Activated CD8-positive, alpha-beta T cell treated with anti-CD3 and anti-CD28 coated beads, Interleukin-2, amount 10 ng/mL, durations not matched to agents 7 days and 5 days (primary cell): ENCODE data around the gene SSH2. TPM values are rescaled to one million over a fixed set of nuclear protein-coding genes. Genes with fewer than 3 reads are reported as not detected.
"Not testable (repeated sequence)": the region's sequence is repeated elsewhere in the genome, so short reads cannot be mapped to it uniquely, and the experiment has no call there.

Experiments used
- ATAC-seq: fragments of 150-1000 bp; cut with Tn5 transposase; one replicate; pipeline ENCODE4 v1.10.0; 2021; ENCODE audit warnings: moderate library complexity
- CTCF ChIA-PET: fragments of 350-600 bp; sonication (Branson Sonifier 250); formaldehyde crosslinking; loops from one replicate; lab custom pipeline; 2021; ENCODE audit warnings: antibody characterized with exemption; lab: Charles Lee
- POLR2A ChIA-PET: fragments of 350-600 bp; sonication (Branson Sonifier 250); formaldehyde crosslinking; loops from one replicate; lab custom pipeline; 2021; ENCODE audit warnings: antibody characterized with exemption; lab: Charles Lee
- DNase-seq: peaks from one replicate; pipeline ENCODE4 v3.0.0-alpha.2; 2020
- H3K27ac Mint-ChIP-seq: one replicate; pipeline ENCODE4 v1.8.0; 2021; ENCODE audit warnings: mild to moderate bottlenecking, mixed read lengths
- H3K27me3 Mint-ChIP-seq: one replicate; pipeline ENCODE4 v1.8.0; 2021; ENCODE audit warnings: low read depth, mixed read lengths
- H3K36me3 Mint-ChIP-seq: one replicate; pipeline ENCODE4 v1.8.0; 2021; ENCODE audit warnings: low read depth, mixed read lengths
- H3K4me1 Mint-ChIP-seq: one replicate; pipeline ENCODE4 v1.8.0; 2021; ENCODE audit warnings: low read depth, mixed read lengths
- H3K4me3 Mint-ChIP-seq: one replicate; pipeline ENCODE4 v1.8.0; 2021; ENCODE audit warnings: mild to moderate bottlenecking, mixed read lengths
- H3K9me3 Mint-ChIP-seq: one replicate; pipeline ENCODE4 v1.8.0; 2022; ENCODE audit warnings: mixed read lengths; ENCODE audit not compliant: insufficient read depth
- total RNA-seq, 2 experiments: library from RNA; stranded (reverse); gene quantifications; one replicate each; pipeline ENCODE4 v1.2.3, GENCODE V29; 2021

Gene SSH2, protein sequence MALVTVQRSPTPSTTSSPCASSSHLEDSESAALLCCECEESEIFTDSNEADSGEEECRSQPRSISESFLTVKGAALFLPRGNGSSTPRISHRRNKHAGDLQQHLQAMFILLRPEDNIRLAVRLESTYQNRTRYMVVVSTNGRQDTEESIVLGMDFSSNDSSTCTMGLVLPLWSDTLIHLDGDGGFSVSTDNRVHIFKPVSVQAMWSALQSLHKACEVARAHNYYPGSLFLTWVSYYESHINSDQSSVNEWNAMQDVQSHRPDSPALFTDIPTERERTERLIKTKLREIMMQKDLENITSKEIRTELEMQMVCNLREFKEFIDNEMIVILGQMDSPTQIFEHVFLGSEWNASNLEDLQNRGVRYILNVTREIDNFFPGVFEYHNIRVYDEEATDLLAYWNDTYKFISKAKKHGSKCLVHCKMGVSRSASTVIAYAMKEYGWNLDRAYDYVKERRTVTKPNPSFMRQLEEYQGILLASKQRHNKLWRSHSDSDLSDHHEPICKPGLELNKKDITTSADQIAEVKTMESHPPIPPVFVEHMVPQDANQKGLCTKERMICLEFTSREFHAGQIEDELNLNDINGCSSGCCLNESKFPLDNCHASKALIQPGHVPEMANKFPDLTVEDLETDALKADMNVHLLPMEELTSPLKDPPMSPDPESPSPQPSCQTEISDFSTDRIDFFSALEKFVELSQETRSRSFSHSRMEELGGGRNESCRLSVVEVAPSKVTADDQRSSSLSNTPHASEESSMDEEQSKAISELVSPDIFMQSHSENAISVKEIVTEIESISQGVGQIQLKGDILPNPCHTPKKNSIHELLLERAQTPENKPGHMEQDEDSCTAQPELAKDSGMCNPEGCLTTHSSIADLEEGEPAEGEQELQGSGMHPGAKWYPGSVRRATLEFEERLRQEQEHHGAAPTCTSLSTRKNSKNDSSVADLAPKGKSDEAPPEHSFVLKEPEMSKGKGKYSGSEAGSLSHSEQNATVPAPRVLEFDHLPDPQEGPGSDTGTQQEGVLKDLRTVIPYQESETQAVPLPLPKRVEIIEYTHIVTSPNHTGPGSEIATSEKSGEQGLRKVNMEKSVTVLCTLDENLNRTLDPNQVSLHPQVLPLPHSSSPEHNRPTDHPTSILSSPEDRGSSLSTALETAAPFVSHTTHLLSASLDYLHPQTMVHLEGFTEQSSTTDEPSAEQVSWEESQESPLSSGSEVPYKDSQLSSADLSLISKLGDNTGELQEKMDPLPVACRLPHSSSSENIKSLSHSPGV (N-terminal part only)
- total RNA-seq, result 10 to 100 TPM; 73.5 to 79.6 TPM

DNA sequence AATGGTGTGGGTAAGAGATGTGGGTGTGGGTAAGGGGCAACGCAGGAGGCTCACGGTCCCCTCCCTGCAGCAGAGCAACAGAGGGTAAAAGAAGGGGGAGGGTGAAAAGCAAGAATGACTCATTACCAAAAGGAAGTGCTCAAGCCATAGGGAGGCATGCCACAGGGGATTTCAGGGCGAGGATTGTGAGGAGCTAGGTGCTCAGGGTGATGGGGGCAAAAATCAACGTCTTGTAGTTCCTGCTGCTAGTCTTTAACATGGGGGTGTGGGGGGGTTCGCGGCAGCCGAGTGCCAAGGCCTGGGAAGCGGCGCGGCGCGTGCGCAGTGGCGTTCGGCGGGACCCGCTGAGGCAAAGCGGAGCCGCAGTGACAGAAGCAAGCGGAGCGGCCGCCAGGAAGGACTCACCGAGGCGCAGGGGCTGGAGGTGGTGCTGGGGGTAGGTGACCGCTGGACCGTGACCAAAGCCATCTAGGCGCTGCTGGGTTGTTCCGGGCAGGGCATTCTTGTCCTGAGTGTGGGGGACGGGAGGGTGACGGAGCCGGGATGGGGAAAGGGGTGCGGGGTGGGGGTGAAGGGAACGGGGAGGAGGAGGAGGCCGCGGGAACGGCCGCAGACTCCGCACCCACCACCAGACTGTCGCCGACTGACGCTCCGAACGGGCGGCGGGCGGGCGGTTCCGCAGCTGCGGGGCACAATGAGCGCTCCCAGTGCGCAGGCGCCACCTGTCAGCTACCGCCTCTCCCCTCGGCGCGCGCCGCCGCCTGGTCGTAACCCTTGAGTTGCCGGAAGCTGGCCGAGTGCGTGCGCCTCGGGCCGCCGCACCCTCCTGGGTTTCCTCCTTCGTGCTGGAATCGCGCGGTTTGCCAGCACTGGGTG, at the start of gene SSH2:
SSH2 (minus strand) TSS at position 696 of the 876 bp plus-strand sequence; CDS start at position 468, 228 bp downstream.
- H3K4me1 Mint-ChIP-seq, result peaks cover 16% of the 10 kb centered on the region
- H3K27ac Mint-ChIP-seq, result no peak within 1 kb of the TSS
- no peaks in the 10 kb centered on the region for H3K9me3 Mint-ChIP-seq
- no peaks in the 10 kb centered on the region for H3K27me3 Mint-ChIP-seq
- ChIA-PET CTCF (interaction anchor here (0.7 to 5.6 kb wide), 26 partner anchors 10 to 560 kb away, joined by 3 to 297 read pairs (median 9); partner anchors contain the start of gene EFCAB5), POLR2A (interaction anchor here (0.5 to 2.8 kb wide), 14 partner anchors 14 to 338 kb away, joined by 3 to 20 read pairs (median 4); no protein-coding TSS in a partner anchor)
- H3K4me3 Mint-ChIP-seq, result no peak within 1 kb of the TSS
- peak; percentile 81 for ATAC-seq
- peak; percentile 93 for DNase-seq
- peaks cover 3% of the 10 kb centered on the region for H3K36me3 Mint-ChIP-seq

DNA sequence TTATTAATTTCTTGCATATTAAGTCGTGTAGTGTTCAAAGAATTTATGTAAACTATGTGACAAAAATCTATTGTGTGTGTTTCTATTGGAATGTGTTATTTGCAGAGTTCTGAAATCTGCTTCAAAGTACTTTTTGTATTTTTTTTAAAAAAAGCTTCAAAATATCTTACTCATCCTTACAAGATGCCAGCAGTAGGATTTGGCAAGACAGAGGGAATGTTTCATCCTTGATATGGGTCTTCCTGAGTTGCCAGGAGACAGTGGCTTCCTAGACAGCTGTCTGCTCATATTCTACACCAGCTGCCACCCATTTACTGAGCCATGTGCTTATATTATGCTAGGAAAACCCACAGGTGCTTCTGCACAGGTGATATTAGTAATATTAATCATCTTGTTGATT, 47.8 kb upstream of the SSH2 start:
- H3K9me3 Mint-ChIP-seq, result no peaks in the 10 kb centered on the region
- ATAC-seq (no peak), DNase-seq (no peak)
- no peaks in the 10 kb centered on the region for H3K36me3 Mint-ChIP-seq
- ChIA-PET CTCF (no interaction called here), POLR2A (no interaction called here)
- H3K27ac Mint-ChIP-seq, result no peak overlapping the region
- no peaks in the 10 kb centered on the region for H3K4me1 Mint-ChIP-seq
- peaks cover 6% of the 10 kb centered on the region for H3K27me3 Mint-ChIP-seq
- no peak overlapping the region for H3K4me3 Mint-ChIP-seq

DNA sequence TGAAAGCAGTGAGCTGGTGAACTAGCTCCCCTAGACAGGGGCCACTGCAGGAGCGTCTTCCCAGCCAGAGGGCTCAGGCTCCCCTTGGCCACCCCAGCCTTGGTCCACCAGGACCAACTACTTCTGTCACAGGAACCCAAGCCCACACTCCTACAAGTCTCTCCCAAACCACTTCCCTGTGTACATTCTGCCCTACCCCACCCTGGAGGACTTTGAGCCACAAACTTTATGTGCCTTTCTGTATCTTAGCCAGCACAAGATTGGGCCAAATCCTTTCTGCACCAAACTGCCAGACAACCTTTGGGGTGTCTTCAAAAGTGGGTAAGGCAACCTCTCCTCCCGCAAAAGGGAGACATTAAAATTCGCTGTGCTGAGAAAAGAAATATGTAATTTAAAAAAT, 43.0 kb upstream of the SSH2 start:
- ChIA-PET POLR2A (no interaction called here), CTCF (no interaction called here)
- no peaks in the 10 kb centered on the region for H3K36me3 Mint-ChIP-seq
- no peak overlapping the region for H3K4me3 Mint-ChIP-seq
- H3K27me3 Mint-ChIP-seq, result peaks cover 4% of the 10 kb centered on the region
- H3K9me3 Mint-ChIP-seq, result no peaks in the 10 kb centered on the region
- DNase-seq (no peak), ATAC-seq (no peak)
- H3K4me1 Mint-ChIP-seq, result no peaks in the 10 kb centered on the region
- H3K27ac Mint-ChIP-seq, result no peak overlapping the region

DNA sequence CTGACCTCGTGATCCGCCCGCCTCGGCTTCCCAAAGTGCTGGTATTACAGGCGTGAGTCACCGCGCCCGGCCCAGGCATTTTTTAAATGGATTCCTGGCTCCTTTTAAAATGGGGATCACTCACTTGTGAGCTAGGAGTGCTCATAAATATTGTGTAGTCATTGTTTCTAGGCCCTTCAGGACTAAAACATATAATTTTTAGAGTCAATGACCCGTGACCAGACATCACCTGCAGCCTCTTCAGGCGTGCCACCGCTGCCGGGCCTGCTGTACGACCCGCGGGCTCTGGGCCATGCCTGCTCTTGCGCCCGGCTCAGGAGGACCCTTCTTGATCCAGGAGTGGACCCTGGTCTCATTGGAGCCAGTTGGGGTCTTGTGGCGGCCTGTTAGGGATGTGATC, 42.2 kb upstream of the SSH2 start:
- Mint-ChIP-seq H3K9me3 (no peaks in the 10 kb centered on the region), H3K36me3 (no peaks in the 10 kb centered on the region), H3K27me3 (peaks cover 4% of the 10 kb centered on the region), H3K4me1 (no peaks in the 10 kb centered on the region), H3K27ac (no peak overlapping the region), H3K4me3 (no peak overlapping the region)
- CTCF ChIA-PET, result no interaction called here
- POLR2A ChIA-PET, result no interaction called here
- DNase-seq (no peak), ATAC-seq (no peak)

DNA sequence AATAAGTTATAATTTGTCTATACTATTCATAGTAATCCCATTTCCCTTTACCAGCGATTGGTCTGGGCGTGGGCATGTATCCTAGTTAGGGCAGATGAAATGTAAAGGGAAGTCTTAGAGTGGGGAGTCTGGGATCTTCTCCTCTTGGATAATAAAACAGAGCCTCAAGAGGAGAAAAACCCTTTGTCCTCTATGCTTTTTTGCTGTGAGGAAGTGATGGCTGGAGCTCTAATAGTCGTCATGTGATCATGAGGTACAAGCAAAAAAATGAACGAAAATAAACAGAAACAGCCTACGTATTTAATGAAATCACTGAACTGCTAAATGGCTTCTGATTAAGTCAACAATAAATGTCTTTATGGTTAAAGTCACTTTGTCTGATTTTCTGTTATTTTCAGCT, 38.2 kb upstream of the SSH2 start:
- Mint-ChIP-seq H3K27me3 (peaks cover 4% of the 10 kb centered on the region), H3K9me3 (no peaks in the 10 kb centered on the region), H3K36me3 (no peaks in the 10 kb centered on the region), H3K27ac (no peak overlapping the region), H3K4me3 (no peak overlapping the region), H3K4me1 (no peaks in the 10 kb centered on the region)
- ChIA-PET POLR2A (no interaction called here), CTCF (interaction anchor here (1.7 kb wide), 1 partner anchor 329 kb away, joined by 3 read pairs; no protein-coding TSS in a partner anchor)
- ATAC-seq, result no peak
- DNase-seq, result no peak

DNA sequence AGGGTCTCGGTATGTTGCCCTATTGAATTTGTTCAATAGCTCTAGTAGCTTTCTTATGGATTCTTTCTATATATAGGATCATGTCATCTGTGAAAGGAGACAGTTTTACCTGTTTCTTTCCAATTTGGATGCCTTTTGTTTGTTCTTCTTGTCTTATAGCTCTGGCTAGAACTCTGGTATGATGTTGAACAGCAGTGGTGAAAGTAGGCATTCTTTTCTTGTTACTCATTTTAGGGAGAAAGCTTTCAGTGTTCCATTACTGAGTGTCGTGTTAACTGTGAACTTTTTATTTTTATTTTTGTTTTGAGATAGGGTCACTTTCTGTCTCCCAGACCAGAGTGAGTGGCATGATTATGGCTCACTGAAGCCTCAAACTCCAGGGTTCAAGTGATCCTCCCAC, 32.6 kb upstream of the SSH2 start:
- Mint-ChIP-seq H3K27ac (no peak overlapping the region), H3K9me3 (peaks cover 4% of the 10 kb centered on the region), H3K4me3 (no peak overlapping the region), H3K4me1 (no peaks in the 10 kb centered on the region), H3K27me3 (peaks cover 8% of the 10 kb centered on the region), H3K36me3 (no peaks in the 10 kb centered on the region)
- ATAC-seq (no peak), DNase-seq (no peak)
- POLR2A ChIA-PET, result no interaction called here
- CTCF ChIA-PET, result interaction anchor here (1.3 kb wide), 1 partner anchor 155 kb away, joined by 4 read pairs; no protein-coding TSS in a partner anchor

DNA sequence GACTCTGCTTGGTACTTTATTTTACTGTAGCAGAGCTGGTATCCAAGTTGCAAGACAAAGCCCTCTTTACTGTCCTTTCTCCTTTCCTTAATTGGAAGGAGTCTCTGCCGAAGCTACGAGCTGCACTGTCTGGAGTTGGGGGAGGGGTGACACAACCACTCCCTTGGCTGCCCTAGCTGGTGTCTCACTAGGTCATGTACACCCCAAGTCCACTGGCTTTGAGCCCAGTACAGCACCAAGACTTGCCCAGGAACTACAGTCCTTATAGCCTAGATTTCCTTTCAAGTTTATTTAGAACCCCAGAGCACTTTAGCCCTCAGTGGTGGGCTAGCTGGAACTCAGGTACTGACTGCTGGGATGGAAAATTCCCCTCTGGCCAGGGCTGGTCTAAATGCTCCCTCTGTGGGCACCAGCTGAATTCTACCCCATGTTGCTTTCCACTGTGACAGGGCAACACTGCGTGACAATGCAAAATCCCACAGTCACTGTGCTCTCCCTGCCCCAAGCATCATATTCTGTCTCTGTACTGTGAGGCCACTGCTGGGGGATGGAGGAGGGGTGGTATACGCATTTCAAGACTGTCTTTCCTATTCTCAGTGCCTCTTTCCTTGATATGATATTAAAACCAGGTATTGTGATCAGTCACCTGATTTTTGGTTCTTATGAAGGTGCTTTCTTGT, 29.8 kb upstream of the SSH2 start:
- CTCF ChIA-PET, result no interaction called here
- Mint-ChIP-seq H3K9me3 (peaks cover 4% of the 10 kb centered on the region), H3K4me3 (no peak overlapping the region), H3K27ac (no peak overlapping the region), H3K36me3 (no peaks in the 10 kb centered on the region), H3K4me1 (no peaks in the 10 kb centered on the region), H3K27me3 (peaks cover 8% of the 10 kb centered on the region)
- POLR2A ChIA-PET, result no interaction called here
- ATAC-seq, result no peak
- DNase-seq, result no peak

DNA sequence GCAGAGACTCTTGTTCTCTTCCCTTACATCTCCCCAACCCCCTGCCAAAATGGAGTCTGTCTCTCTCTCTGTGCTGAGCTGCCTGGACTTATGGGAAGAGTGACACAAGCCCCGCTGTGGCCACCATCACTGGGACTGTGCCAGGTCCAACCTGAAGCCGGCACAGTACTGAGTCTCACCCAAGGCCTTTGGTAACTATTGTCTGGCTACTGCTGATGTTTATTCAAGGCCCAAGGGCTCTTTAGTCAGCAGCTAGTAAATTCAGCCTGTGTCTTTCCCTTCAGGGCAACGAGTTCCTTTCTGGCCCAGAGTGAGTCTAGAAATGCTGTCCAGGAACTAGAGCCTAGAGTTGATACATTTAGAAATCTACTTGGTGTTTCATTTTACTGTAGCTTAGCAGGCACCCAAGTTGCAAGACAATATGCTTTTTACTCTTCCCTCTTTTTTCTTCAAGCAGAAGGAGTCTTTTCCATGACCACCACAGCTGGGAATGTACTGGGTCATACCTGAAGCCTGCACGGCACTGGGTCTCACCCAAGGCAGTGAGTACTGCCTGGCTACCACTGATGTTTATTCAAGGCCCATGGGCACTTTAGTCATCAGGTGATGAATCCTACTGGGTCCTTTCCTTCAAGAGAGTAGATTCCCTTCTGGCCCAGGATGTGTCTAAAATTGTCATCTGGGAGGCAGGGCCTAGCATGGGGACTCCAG, 29.1 kb upstream of the SSH2 start:
- ATAC-seq (no peak), DNase-seq (no peak)
- Mint-ChIP-seq H3K36me3 (no peaks in the 10 kb centered on the region), H3K9me3 (peaks cover 4% of the 10 kb centered on the region), H3K4me1 (no peaks in the 10 kb centered on the region), H3K27me3 (peaks cover 8% of the 10 kb centered on the region), H3K4me3 (no peak overlapping the region), H3K27ac (no peak overlapping the region)
- POLR2A ChIA-PET, result no interaction called here
- CTCF ChIA-PET, result no interaction called here

DNA sequence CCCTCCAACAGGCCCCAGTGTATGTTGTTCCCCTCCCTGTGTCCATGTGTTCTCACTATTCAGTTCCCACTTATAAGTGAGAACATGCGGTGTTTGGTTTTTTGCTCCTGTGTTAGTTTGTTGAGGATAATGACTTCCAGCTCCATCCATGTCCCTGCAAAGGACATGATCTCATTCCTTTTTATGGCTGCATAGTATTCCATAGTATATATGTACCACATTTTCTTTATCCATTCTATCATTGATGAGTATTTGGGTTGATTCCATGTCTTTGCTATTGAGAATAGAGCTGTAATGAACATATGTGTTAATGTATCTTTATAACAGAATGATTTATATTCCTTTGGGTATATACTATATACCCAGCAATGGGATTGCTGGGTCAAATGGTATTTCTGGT, 27.5 kb upstream of the SSH2 start:
- H3K27me3 Mint-ChIP-seq, H3K4me1 Mint-ChIP-seq, H3K36me3 Mint-ChIP-seq, ATAC-seq, H3K4me3 Mint-ChIP-seq, POLR2A ChIA-PET, H3K27ac Mint-ChIP-seq, DNase-seq, H3K9me3 Mint-ChIP-seq: not testable (repeated sequence)
- CTCF ChIA-PET, result interaction anchor here (2.3 kb wide), 1 partner anchor 26 kb away, joined by 6 read pairs; no protein-coding TSS in a partner anchor

DNA sequence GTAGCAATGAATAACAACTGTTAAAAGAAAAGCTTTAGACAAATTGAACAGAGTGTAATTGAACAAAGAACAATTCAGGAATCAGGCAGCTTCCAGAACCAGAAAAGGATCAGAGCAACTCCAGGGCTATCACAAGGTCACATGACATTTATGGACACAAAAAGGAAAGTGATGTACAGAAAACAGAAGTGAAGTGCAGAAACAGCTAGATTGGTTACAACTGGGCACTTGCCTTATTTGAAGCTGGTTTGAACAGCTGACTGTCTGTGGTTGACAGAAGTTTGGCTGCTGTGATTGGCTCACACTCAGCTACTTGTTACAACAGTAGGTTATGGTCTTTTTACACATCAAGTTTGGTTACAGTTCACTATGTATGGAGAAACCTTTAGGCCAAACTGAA, 26.2 kb upstream of the SSH2 start:
- Mint-ChIP-seq H3K4me3 (no peak overlapping the region), H3K27me3 (no peaks in the 10 kb centered on the region), H3K27ac (no peak overlapping the region), H3K36me3 (peaks cover 2% of the 10 kb centered on the region), H3K9me3 (no peaks in the 10 kb centered on the region), H3K4me1 (no peaks in the 10 kb centered on the region)
- ChIA-PET CTCF (interaction anchor here (1.1 to 2.5 kb wide), 3 partner anchors 25 to 149 kb away, joined by 3 to 8 read pairs (median 6); no protein-coding TSS in a partner anchor), POLR2A (no interaction called here)
- DNase-seq, result no peak
- ATAC-seq, result no peak
